HCT116 (cell line): ENCODE results near the gene PIGX.

Experiments
- CEBPB ChIP-seq: IDR thresholded peaks from 2 replicates; pipeline ENCODE4 v1.6.1; 2012; ENCODE audit warnings: low read depth
- CTCF ChIP-seq, 3 experiments: fragments of 200-600 bp in 1 of 3; sonication (generic) in 1 of 3; IDR thresholded peaks in 2 of 3; conservative IDR thresholded peaks in 1 of 3; 2 replicates each; pipeline ENCODE4 v1.5.1; 2012 to 2017; ENCODE audit warnings: low read depth in 2 of 3, low read length in 2 of 3, antibody characterized with exemption in 1 of 3, borderline replicate concordance in 1 of 3, control low read depth in 1 of 3, mild to moderate bottlenecking in 1 of 3, mixed read lengths in 1 of 3, mixed run types in 1 of 3, moderate library complexity in 1 of 3; ENCODE audit not compliant: insufficient read depth in 1 of 3
- POLR2A ChIP-seq: IDR thresholded peaks from 2 replicates; pipeline ENCODE4 v1.7.0; 2011; ENCODE audit warnings: borderline replicate concordance; ENCODE audit not compliant: insufficient read depth, insufficient read length; ENCODE audit errors: extremely low read depth
- RAD21 ChIP-seq: IDR thresholded peaks from 2 replicates; pipeline ENCODE4 v1.6.1; 2012; ENCODE audit warnings: low read depth, mild to moderate bottlenecking

- no peak for TF ChIP-seq CTCF (IDR thresholded peaks at IDR 0.05 in 2 of 3, conservative IDR thresholded peaks at IDR 0.05 in 1 of 3; ENCODE audit: borderline replicate concordance in 1 of 3, insufficient read depth in 1 of 3, low read depth in 2 of 3, low read length in 2 of 3)
- TF ChIP-seq POLR2A, result no peak
- TF ChIP-seq CEBPB, result no peak
- TF ChIP-seq RAD21, result no peak
Measured at GRCh38 chr3:196737655-196738054, 25.5 kb downstream of the PIGX start.
